Fibroblast of peridontal ligament (primary cell): ENCODE data around the gene KLHDC3.

ENCODE experiments used
- DNase-seq: peaks from one replicate; pipeline ENCODE4 v3.0.0-alpha.2; 2010; ENCODE audit errors: extremely low read depth

Gene KLHDC3

GRCh38 chr6:43058531-43058930, 44.5 kb downstream of the KLHDC3 start:
- no peak for DNase-seq

DNA sequence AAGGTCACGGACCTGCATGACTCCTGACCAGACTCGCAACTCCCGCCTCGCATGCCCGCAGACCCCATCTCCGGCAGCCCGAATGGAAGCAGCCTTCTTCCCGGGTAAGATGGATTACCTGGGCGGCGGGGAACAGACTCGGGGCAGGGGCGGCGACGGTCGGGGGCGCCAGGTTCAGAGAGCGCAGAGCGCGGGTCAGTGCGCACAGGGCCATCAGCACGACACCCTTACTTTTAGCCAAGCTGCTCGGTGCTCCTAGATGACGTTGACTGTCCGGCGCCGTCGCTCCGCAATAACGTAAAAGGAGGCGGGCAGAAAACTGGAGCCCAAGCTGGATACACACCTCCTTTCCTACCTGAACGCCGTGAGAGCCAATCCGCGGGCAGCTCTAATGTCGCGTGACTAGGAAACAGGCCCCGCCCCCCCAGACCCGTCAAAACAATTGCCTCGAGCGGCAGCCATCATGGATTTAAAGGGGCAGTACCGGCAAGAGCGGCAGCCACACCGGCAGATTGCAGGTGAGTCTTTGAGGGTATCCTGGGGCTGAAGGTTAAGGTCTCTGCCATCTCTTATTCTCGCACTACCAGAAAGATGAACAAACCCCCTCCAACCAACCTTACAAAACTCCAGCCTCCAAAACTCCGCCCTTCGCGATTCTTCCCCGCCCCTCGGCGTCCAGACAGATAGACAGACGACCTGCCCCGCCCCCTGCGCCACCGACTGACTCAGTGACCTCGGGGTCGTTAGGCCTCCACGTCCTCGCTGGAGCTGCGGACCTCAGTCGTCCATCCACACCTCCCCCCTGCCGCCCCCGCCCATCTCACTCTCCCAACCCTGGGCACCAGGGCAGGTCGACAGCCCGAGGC, 45.4 kb downstream of the KLHDC3 start, which contains the start of the genes KLC4 and MRPL2:
KLC4 (plus strand) TSS at position 464 of the 866 bp plus-strand sequence. CDS start 1,705 bp downstream, outside the sequence.
MRPL2 (minus strand) TSS at position 267 of the 866 bp plus-strand sequence; CDS start at position 214, 53 bp downstream.
- peak; percentile 98 for DNase-seq

GRCh38 chr6:43060034-43060754, 46.1 kb downstream of the KLHDC3 start:
- DNase-seq, result peak; percentile 3

DNA sequence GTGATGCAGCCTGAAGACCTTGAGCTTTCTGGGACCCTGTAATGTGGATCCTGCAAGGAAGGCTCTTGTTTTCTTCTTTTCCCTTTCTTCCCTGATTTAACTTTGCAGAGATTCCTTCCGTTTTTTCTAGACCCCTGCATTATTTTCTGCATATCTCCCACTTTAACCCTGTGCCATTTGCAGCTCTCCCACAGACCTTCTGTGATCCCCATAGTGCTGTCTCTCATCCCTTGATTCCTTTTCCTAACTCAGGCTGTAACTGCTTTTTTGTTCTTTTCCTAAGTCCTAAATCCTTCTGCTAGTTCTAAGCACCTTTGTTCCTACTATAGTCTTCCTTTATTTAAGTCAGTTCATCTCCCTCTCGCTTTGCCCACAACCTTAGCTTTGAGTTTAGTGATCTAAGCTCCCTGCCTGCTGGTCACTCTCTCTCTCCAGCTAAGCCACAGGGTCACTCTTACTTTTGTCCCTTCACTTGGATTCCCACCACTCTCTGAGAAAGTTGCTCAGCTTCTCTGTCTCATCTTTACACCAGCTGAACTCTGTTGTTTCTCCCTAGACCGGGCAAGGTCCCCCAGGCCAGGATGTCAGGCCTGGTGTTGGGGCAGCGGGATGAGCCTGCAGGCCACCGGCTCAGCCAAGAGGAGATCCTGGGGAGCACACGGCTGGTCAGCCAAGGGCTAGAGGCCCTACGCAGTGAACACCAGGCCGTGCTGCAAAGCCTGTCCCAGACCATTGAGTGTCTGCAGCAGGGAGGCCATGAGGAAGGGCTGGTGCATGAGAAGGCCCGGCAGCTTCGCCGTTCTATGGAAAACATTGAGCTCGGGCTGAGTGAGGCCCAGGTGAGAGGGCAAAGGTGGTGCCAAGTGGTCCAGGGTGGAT, 46.9 kb downstream of the KLHDC3 start:
- no peak for DNase-seq

DNA sequence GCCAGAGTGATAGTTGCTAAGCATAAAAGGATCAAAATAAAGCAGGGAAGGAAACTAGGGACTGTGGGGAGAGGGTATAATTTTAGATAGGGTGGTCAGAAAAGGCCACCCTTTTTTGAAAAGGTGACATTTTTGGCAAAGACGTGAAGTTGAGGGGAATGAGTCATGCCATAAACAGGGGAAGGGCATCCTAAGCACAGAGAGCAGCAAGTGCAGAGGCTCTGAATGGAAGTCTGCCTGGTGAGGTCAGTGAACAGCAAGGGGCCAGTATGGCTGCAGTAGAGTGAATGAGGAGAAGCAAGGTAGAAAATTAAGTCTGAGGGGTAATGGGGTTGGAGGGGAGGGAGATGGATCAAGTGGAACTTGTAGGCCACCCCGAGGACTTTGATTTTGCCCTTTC, 47.8 kb downstream of the KLHDC3 start:
- no peak for DNase-seq

- DNase-seq, result no peak
Observed at GRCh38 chr6:43062818-43063217, 48.8 kb downstream of the KLHDC3 start.

GRCh38 chr6:43070028-43070632, 56.1 kb downstream of the KLHDC3 start:
- peak; percentile 80 for DNase-seq
